Activated naive CD8-positive, alpha-beta T cell (primary cell): ENCODE results near the gene SLC5A11.
"Not testable (repeated sequence)": the region's sequence is repeated elsewhere in the genome, so short reads cannot be mapped to it uniquely, and the experiment has no call there.

Source experiments
- H3K27ac Mint-ChIP-seq: one replicate; pipeline ENCODE4 v1.8.0; 2021; ENCODE audit warnings: mixed read lengths
- H3K27me3 Mint-ChIP-seq: one replicate; pipeline ENCODE4 v1.8.0; 2021; ENCODE audit warnings: mixed read lengths
- H3K36me3 Mint-ChIP-seq: one replicate; pipeline ENCODE4 v1.8.0; 2021; ENCODE audit warnings: mixed read lengths
- H3K4me1 Mint-ChIP-seq: one replicate; pipeline ENCODE4 v1.8.0; 2021; ENCODE audit warnings: low read depth, mixed read lengths
- H3K4me3 Mint-ChIP-seq: one replicate; pipeline ENCODE4 v1.8.0; 2021; ENCODE audit warnings: mild to moderate bottlenecking, mixed read lengths
- H3K9me3 Mint-ChIP-seq: one replicate; pipeline ENCODE4 v1.8.0; 2021; ENCODE audit warnings: low read depth, mixed read lengths

SLC5A11 gene

DNA sequence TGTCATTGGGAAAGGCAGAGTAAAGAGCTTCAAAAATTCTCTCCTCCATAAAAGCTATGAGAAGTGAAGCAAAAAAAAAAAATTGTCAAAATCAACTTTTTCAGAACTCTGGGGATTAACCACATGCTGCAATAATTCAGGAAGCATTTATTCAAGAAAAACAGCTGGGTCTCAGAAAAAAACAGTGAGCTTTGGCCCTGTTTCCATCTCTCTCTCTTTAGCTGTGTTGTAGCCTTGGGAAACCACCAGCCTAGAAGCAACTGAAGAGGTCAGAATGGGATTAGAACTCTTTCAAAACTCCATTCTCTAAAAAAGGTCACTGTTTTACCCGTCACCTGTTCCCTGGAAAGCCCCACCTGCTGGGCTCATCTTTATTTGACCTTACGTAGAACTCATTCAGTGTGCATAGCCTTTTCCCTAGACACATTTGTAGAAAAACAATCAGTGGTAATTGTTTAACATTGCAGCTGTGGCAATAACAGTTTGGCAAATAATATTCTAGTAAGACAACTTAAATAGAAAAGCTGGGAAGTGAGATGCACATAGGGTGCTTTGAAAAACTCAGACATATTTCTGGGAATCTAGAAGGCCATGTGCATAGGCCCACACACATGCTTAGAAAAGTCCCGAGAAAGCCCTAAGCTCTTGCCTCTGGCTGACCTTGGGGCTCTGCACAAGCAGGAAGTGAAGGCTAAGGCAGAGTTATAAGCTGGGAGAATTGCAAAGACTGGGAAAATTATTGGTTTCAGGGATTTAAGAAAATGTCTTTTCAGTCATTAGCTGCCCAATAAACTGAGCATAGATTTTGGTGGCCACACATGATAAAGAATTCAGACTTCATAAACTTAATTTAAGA is 18.0 kb downstream of the SLC5A11 start:
- Mint-ChIP-seq H3K4me1 (no peaks in the 10 kb centered on the region), H3K9me3 (peaks cover 10% of the 10 kb centered on the region), H3K4me3 (no peak overlapping the region), H3K27ac (no peak overlapping the region), H3K36me3 (peaks cover 28% of the 10 kb centered on the region), H3K27me3 (no peaks in the 10 kb centered on the region)

DNA sequence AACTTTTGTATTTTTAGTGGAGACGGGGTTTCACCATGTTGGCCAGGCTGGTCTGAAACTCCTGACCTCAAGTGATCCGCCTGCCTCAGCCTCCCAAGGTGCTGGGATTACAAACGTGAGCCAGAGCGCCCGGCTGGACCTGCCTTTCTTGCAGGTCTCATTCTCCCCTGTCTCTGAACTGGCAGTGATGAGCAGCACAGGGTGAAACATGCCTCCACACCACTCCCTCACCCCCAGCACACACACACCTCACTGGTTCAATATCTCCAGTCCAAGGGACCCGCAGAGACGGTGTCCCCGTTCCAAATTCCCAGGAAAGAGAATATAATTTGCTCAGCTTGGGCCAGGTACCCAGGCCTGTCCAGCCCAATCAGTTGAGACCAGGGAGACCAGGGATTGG is 23.3 kb downstream of the SLC5A11 start:
- no peaks in the 10 kb centered on the region for H3K4me1 Mint-ChIP-seq
- no peak overlapping the region for H3K4me3 Mint-ChIP-seq
- peaks cover 8% of the 10 kb centered on the region for H3K9me3 Mint-ChIP-seq
- H3K27me3 Mint-ChIP-seq = no peaks in the 10 kb centered on the region
- H3K27ac Mint-ChIP-seq = no peak overlapping the region
- H3K36me3 Mint-ChIP-seq = peaks cover 12% of the 10 kb centered on the region

DNA sequence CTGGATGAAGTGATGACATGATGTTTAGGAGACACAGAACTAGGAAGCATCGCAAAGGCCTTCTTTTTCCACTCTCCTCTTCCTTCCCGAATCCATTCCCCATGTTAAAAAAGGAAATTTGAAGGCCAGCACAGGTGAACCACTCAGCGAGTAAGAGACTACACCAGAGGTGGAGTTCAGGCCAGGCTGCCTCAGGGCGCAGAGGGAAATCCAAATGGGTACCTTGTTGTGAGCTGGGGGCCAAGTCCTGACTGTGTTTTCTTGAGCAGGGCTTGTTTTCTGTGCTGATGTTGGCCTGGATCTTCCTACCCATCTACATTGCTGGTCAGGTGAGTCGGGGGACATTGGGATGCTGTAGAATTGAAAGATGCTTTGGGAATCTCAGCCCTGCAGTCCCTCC is 26.1 kb downstream of the SLC5A11 start:
- Mint-ChIP-seq H3K27me3 (no peaks in the 10 kb centered on the region), H3K36me3 (peaks cover 5% of the 10 kb centered on the region), H3K4me3 (no peak overlapping the region), H3K4me1 (no peaks in the 10 kb centered on the region), H3K27ac (no peak overlapping the region), H3K9me3 (no peaks in the 10 kb centered on the region)

DNA sequence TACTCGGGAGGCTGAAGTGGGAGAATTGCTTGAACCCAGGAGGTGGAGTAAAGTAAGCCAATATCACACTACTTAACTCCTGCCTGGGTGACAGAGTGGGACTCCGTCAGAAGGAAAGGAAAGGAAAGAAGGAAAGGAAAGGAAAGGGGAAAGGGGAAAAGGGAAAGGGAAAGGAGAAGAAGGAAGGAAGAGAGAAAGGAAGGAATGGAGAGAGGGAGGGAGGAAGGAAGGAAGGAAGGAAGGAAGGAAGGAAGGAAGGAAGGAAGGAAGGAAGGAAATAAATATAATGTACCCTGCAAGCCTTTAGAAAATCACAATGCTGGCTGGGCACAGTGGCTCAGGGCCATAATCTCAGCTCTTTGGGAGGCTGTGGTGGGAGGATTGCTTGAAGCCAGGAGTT is 27.3 kb downstream of the SLC5A11 start:
- no peaks in the 10 kb centered on the region for H3K4me1 Mint-ChIP-seq
- H3K27ac Mint-ChIP-seq = no peak overlapping the region
- no peaks in the 10 kb centered on the region for H3K27me3 Mint-ChIP-seq
- no peaks in the 10 kb centered on the region for H3K9me3 Mint-ChIP-seq
- no peak overlapping the region for H3K4me3 Mint-ChIP-seq
- H3K36me3 Mint-ChIP-seq = peaks cover 5% of the 10 kb centered on the region

DNA sequence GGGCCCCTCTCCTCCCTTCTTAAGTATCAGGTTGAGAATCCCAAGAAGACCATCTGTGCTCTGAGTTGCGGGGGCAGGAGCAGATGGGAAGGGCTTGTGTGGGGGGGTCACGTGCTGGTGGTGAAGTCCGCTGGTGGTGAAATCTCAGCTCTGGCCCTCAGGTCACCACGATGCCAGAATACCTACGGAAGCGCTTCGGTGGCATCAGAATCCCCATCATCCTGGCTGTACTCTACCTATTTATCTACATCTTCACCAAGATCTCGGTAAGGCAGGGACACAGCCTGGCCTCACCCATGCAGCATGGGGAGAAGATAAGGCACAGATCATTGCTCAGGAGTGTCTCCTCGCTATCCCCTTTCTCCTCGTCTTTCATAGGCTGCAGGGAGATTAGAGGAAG is 29.7 kb downstream of the SLC5A11 start:
- Mint-ChIP-seq H3K4me3 (no peak overlapping the region), H3K4me1 (no peaks in the 10 kb centered on the region), H3K27ac (no peak overlapping the region), H3K36me3 (peaks cover 18% of the 10 kb centered on the region), H3K9me3 (no peaks in the 10 kb centered on the region), H3K27me3 (no peaks in the 10 kb centered on the region)

DNA sequence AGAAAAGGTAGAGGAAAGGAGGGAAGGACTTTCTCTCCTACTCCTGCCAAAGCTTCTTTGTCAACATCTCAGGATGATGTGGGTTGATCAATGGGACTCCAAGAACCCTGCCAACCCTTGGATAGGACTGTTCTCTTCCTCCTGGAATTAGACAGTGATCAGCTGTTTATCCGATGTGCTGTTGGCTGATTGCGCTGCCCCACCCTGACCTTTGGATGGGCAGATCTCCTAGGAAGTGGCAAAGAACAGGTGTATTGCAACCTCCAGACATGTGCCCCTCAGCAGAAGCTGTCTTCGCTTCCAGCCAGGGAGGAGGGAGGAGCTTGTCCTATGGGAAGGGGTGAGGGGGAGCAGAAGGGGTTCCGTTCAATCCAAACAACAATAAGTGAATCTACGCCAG is 30.5 kb downstream of the SLC5A11 start:
- Mint-ChIP-seq H3K9me3 (no peaks in the 10 kb centered on the region), H3K4me3 (no peak overlapping the region), H3K36me3 (peaks cover 18% of the 10 kb centered on the region), H3K27me3 (no peaks in the 10 kb centered on the region), H3K27ac (no peak overlapping the region), H3K4me1 (no peaks in the 10 kb centered on the region)

DNA sequence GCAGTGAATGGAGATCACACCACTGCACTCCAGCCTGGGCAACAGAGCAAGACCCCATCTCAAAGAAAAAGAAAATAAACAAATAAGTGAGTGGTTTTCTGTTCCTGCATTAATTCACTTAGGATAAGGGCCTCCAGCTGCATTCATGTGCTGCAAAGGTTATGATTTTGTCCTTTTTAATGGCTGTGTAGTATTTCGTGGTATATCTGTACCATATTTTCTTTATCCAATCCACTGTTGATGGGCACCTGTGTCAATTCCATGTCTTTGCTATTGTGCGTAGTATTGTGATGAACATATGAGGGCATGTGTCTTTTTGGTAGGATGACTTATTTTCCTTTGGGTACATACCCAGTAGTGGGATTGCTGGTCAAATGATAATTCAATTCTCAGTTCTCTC is 33.9 kb downstream of the SLC5A11 start:
- Mint-ChIP-seq H3K4me3 (no peak overlapping the region), H3K9me3 (no peaks in the 10 kb centered on the region), H3K36me3 (peaks cover 18% of the 10 kb centered on the region), H3K27me3 (no peaks in the 10 kb centered on the region), H3K27ac (no peak overlapping the region), H3K4me1 (no peaks in the 10 kb centered on the region)

DNA sequence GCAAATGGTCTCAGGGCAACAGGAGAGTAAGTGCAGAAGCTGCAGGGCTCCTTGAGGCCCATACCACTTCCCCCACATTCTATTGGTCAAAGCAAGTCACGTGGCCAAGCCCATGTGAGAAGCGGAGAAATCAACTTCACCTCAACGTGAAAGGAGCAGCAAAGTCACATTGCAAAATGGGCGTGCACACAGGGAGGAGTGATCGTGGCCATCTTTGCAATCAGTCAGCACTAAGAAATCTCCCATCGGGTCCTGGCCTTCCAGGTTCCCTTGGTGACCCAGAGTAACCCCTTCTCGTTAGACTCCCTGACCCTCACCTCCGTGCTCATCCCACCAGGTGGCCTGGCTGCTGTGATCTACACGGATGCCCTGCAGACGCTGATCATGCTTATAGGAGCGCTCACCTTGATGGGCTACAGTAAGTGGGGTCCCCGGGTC is 38.0 kb downstream of the SLC5A11 start:
- Mint-ChIP-seq H3K36me3 (peaks cover 8% of the 10 kb centered on the region), H3K9me3 (no peaks in the 10 kb centered on the region), H3K27ac (no peak overlapping the region), H3K4me1 (no peaks in the 10 kb centered on the region), H3K4me3 (no peak overlapping the region), H3K27me3 (no peaks in the 10 kb centered on the region)

DNA sequence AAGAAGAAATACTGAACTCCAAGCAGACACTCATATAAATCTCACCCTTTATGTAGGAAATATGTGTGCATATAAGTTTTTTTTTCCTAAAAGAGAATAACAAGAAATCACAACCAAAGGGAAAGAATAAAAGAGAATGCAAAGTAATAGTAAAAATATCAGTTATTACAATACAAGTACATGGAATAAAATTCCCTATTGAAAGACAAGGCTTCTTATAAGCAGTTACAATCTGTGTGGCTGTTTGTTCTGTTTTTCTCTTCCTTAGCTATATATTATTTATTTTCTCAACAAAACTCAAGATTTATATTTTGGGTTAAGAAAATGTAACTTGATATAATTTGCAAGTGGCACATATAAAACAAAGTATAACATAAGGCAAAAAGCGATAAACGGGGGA is 41.7 kb downstream of the SLC5A11 start:
- no peaks in the 10 kb centered on the region for H3K36me3 Mint-ChIP-seq
- no peak overlapping the region for H3K27ac Mint-ChIP-seq
- H3K9me3 Mint-ChIP-seq = no peaks in the 10 kb centered on the region
- no peaks in the 10 kb centered on the region for H3K27me3 Mint-ChIP-seq
- H3K4me1 Mint-ChIP-seq = no peaks in the 10 kb centered on the region
- H3K4me3 Mint-ChIP-seq = no peak overlapping the region

DNA sequence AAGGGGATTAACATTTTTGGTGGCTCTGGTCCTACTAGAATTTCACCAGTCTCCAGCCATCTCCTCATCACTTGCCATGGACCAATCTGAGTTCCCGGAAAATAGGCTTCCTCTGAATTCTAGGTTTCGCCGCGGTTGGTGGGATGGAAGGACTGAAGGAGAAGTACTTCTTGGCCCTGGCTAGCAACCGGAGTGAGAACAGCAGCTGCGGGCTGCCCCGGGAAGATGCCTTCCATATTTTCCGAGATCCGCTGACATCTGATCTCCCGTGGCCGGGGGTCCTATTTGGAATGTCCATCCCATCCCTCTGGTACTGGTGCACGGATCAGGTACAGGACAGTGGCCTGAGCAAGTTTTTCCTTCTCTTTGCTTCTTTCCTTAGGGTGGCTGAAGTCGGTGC is 45.0 kb downstream of the SLC5A11 start:
- H3K36me3 Mint-ChIP-seq = no peaks in the 10 kb centered on the region
- no peak overlapping the region for H3K4me3 Mint-ChIP-seq
- H3K27me3 Mint-ChIP-seq = no peaks in the 10 kb centered on the region
- H3K9me3 Mint-ChIP-seq = no peaks in the 10 kb centered on the region
- no peaks in the 10 kb centered on the region for H3K4me1 Mint-ChIP-seq
- H3K27ac Mint-ChIP-seq = no peak overlapping the region

DNA sequence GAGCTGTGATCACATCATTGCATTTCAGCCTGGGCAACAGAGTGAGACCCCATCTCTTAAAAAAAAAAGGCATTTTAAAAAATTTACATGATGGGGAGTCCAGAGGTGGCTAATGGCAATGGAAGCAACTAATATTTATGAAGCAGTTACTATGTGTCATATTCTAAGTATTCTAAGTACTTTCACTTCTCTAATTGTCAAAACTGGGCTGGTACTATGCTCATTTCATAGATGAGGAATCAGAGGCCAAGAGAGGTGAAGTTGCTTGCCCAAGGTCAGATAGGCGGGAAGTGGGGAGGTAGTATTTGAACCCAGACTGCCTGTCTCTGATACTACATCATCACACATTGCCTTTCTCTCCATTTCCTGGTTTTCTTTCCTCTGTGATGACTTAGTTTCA is 50.7 kb downstream of the SLC5A11 start:
- Mint-ChIP-seq H3K36me3 (no peaks in the 10 kb centered on the region), H3K4me3 (no peak overlapping the region), H3K27me3 (no peaks in the 10 kb centered on the region), H3K9me3 (no peaks in the 10 kb centered on the region), H3K27ac (no peak overlapping the region), H3K4me1 (no peaks in the 10 kb centered on the region)

DNA sequence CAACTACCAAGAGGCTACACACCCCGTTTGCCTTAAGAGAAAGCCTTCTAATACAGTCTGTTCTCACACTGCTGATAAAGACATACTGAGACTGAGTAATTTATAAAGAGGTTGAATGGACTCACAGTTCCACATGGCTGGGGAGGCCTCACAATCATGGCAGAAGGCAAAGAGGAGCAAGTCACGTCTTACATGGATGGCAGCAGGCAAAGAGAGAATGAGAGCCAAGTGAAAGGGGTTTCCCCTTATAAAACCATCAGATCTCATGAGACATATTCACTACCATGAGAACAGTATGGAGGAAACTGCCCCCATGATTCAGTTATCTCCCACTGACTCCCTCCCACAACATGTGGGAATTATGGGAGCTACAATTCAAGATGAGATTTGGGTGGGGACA is 51.8 kb downstream of the SLC5A11 start:
- H3K27me3 Mint-ChIP-seq, H3K4me3 Mint-ChIP-seq, H3K4me1 Mint-ChIP-seq, H3K27ac Mint-ChIP-seq, H3K36me3 Mint-ChIP-seq, H3K9me3 Mint-ChIP-seq: not testable (repeated sequence)

DNA sequence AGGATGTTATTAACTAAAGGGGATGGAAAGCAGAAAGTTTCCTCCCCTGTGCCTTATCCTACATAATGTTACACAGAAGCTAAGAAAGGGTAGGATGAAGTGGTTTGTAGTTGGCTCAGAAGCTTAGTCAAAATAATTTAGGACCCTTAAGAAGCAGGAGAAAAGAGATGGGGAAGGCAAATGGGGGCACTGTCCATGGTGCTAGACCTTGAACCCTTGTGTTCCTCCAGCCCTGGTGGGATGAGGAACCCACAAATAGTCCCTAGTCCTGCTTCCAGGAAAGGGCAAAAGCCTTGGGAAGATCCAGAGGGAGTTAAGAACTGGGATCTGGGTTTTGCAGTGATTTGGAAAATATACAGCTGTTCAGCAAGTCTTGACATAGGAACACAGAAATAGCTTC is 54.5 kb downstream of the SLC5A11 start:
- Mint-ChIP-seq H3K27me3 (no peaks in the 10 kb centered on the region), H3K4me1 (no peaks in the 10 kb centered on the region), H3K36me3 (peaks cover 7% of the 10 kb centered on the region), H3K27ac (no peak overlapping the region), H3K9me3 (no peaks in the 10 kb centered on the region), H3K4me3 (no peak overlapping the region)

DNA sequence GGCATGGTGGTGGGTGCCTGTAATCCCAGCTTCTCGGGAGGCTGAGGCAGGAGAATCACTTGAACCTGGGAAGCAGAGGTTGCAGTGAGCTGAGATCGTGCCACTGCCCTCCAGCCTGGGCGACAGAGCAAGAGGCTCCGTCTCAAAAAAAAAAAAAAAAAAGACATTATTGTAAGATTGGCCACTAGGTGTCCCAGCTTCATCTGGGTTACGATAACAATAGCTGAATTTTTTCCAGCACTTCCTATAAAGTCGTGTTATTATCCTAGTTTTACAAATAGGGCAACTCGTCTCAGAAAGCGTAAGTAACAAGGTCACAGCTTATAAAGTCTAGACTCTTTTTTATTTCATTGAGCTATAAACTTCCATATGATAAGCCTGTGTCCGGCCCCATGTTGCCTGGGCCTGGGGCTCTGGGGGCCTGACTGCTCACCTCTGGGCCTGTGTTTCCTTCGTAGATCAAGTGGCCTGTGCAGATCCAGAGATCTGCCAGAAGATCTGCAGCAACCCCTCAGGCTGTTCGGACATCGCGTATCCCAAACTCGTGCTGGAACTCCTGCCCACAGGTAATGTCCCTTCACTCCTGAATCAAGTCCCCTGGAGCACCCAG is 60.5 kb downstream of the SLC5A11 start:
- Mint-ChIP-seq H3K4me1 (no peaks in the 10 kb centered on the region), H3K36me3 (peaks cover 7% of the 10 kb centered on the region), H3K9me3 (no peaks in the 10 kb centered on the region), H3K4me3 (no peak overlapping the region), H3K27ac (no peak overlapping the region), H3K27me3 (no peaks in the 10 kb centered on the region)

DNA sequence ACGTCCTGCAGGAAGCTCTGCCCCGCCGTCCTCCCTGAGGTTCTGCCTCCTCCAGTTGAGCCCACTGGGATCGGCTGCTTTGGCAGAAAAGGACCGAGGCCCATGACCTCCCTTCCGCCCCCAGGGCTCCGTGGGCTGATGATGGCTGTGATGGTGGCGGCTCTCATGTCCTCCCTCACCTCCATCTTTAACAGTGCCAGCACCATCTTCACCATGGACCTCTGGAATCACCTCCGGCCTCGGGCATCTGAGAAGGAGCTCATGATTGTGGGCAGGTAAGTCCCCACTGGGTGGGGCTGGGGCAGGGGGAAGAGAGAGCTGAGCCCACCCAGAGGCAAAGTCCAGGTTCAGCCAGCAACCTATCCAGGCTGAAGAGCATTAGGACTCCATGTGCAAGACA is 61.1 kb downstream of the SLC5A11 start:
- Mint-ChIP-seq H3K4me1 (no peaks in the 10 kb centered on the region), H3K27ac (no peak overlapping the region), H3K36me3 (peaks cover 7% of the 10 kb centered on the region)

DNA sequence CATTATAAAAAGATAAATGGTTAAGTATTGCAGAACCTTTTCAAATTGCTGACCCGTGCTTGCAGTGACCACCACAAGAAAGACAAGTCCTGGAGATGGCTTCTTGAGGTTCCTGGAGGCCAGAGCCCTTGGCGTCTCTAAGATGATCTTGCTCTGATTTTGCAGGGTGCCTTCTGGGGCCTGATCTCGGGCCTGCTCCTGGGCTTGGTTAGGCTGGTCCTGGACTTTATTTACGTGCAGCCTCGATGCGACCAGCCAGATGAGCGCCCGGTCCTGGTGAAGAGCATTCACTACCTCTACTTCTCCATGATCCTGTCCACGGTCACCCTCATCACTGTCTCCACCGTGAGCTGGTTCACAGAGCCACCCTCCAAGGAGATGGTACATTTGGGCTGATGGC is 63.0 kb downstream of the SLC5A11 start:
- no peaks in the 10 kb centered on the region for H3K9me3 Mint-ChIP-seq
- H3K4me3 Mint-ChIP-seq = no peak overlapping the region
- peaks cover under 1% of the 10 kb centered on the region for H3K36me3 Mint-ChIP-seq
- H3K27me3 Mint-ChIP-seq = no peaks in the 10 kb centered on the region
- H3K27ac Mint-ChIP-seq = no peak overlapping the region
- H3K4me1 Mint-ChIP-seq = no peaks in the 10 kb centered on the region

More for the DNA sequence above, 61.1 kb downstream of the SLC5A11 start:
- no peak overlapping the region for H3K4me3 Mint-ChIP-seq
- no peaks in the 10 kb centered on the region for H3K9me3 Mint-ChIP-seq
- H3K27me3 Mint-ChIP-seq = no peaks in the 10 kb centered on the region
